Measurements from ENCODE around the gene ZBTB8A.
"Not testable (repeated sequence)": the region's sequence is repeated elsewhere in the genome, so short reads cannot be mapped to it uniquely, and the experiment has no call there.

Gene ZBTB8A

DNA sequence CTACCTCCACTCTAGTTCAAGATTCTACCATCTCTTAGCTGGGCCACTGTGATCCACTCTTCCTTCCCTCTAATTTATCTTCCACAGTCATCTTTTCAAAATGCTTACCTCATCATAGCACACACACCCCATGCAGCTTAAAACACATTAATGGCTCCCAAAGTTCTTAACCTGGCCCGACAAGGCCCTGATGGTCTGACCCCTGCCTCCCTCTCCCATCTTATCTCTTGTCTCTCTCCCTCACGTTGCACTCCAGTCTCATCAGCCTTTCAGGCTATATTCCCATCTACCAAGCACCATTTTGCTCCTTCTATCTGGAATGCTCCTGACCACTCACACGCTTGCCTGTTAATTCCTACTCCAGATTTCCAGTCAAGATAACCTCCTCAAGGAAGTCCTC, 2.5 kb upstream of the ZBTB8A start:
- FAIRE-seq = no peak

DNA sequence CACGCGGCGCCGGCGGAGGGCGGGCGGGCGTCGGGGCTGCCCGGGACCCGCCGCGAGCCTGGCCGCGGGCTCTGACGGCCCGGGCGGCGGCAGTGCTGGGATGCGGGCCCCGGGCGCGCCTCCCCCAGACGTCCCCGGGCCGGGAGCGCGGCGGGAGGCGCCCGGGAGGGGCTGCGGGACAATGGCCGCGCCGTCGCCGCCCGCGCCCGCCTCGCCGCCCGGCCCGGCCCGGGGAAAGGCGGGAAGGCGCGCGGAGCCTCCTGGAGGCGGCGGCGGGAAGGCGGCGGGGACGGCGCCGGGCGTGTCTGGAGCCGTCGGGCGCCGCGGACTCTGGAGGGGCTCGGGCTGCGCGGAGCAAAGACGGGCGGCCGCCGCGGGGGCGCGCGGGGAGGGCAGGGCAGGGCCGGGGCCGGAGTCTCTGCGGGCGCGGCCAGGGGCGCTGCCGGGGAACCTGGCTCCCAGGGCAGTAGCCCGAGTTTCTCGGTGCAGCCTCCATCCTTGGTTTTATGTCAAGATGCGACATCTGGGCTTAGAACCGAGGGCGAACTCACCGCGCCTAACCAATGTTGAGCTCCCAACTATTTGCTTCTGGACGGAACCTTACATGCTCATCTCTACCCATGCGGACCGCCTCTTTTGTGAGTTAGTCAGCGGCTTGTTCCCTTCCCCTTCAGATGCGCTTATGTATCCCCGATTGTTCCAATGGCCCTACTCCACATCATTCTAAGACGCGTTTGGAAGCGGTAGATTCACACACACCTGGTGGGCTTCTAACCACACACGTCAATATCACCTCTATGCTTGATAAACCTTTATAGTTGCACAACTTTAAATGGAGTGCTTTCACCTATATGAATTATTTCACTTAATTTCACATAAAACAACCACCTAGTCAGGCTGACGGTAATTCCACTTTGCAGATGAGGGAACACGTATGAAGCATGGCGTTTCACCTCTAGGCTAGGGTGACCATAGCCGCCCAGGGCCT, 651 bp downstream of the ZBTB8A start:
- no peak for FAIRE-seq
- DNase-seq (ENCODE audit: low spot score) = no peak

More for the DNA sequence above, 2.5 kb upstream of the ZBTB8A start:
- no peak for DNase-seq (ENCODE audit: low spot score)

DNA sequence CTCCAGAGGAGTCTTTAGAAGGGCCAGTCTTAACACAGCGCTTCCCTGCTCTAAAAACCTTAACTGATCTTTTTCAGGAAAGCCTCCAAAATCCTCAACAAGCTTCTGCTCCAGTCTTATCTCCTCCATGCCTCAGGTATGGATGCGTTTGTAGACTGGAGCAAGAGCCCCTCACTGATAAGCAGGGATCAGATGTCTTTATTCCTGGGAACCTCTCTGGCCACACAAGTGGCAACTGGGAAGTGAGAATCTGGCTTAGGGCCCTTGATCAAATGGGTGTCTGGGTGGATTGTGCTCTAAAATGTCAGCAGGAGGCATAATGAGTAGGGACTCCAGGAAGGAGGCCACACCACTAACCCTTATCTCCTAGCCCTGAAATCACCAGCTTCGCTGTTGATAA, 1.4 kb downstream of the ZBTB8A start:
- DNase-seq (ENCODE audit: low spot score) (no peak), FAIRE-seq (no peak)

DNA sequence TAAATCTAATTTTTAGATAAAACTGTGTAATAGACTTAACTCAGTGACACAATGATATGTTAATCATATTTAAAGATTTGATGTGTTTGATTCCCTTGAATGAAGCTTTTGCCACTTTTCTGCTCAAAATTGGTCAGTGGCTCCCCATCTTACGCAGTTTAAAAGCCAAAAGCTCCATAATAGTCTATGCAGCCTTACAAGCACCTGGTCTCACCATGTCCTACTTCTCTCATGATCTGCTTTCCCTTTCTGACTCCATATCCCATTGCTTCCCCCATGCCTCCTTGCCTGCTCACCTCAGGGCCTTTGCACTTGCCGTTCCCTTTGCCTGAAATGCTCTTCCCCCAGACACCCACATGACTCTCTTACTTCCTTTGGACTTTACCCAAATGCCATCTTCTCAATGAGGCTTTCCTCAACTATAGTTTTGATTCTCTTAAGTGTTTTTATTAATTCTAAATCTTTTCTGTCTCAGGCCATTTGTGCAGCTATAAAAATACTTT, 1.9 kb downstream of the ZBTB8A start:
- FAIRE-seq = no peak
- no peak for DNase-seq (ENCODE audit: low spot score)

DNA sequence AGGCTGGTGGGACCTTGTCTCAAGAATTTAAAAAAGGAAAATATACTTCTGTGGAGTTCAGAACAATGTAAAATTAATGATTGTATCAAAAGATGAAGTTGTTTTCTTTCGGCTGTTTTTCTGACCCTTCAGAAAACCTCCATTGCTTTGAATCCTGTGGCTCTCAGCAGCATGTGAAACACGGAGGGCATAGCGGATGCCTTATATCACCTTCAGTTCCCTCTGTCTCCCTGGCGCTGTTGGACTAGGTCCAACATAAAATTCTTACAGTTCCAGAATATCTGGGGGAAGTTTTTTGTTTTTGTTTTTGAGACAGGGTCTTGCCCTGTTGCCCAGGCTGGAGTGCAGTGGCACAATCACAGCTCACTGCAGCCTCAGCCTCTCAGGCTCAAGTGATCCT, 7.4 kb downstream of the ZBTB8A start:
- DNase-seq (ENCODE audit: low spot score) = no peak
- FAIRE-seq = no peak

DNA sequence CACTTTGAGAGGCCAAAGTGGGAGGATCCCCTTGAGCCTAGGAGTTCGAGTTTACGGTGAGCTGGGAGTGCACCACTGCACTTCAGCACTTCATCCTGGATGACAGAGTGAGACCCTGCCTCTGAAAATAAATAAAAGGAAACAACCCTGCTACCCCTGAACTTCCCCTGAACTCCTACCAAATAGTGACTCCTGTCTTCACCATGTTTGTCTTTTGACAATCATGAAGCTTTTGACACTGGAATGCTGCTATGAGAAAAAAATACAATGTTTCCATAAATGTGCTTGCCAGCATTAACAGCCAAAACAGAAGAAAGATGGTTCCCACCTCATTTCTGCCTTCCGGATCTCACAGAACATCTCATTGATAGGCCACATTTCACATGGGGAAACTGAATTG, 10.4 kb downstream of the ZBTB8A start:
- FAIRE-seq (no peak), DNase-seq (ENCODE audit: low spot score) (no peak)

DNA sequence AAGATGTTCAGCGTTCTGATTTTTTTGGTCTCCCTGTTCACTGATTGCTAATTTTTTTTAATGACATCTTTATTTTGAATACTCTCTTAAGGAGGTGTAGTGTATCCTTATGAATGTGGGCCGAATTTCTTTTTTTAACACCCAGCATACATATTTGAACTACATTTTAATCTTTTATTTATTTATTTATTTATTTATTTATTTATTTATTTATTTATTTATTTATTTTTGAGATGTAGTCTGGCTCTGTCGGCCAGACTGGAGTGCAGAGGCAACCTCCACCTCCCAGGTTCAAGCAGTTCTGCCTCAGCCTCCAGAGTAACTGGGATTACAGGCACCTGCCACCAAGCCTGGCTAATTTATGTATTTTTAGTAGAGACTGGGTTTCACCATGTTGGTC, 15.1 kb downstream of the ZBTB8A start:
- FAIRE-seq = no peak
- no peak for DNase-seq (ENCODE audit: low spot score)

DNA sequence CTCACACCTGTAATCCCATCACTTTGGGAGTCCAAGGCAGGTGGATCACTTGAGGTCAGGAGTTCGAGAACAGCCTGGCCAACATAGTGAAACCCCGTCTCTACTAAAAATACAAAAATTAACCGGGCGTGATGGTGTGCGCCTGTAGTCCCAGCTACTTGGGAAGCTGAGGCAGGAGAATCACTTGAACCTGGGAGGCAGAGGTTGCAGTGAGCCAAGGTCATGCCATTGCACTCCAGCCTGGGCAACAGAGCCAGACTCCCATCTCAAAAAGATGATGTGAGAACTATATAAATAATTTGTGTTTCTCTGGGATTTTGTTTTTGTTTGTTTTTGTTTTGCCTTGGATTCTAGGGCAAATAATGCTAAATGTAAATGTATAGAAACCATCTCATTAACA, 17.8 kb downstream of the ZBTB8A start:
- DNase-seq (ENCODE audit: low spot score); FAIRE-seq: not testable (repeated sequence)

DNA sequence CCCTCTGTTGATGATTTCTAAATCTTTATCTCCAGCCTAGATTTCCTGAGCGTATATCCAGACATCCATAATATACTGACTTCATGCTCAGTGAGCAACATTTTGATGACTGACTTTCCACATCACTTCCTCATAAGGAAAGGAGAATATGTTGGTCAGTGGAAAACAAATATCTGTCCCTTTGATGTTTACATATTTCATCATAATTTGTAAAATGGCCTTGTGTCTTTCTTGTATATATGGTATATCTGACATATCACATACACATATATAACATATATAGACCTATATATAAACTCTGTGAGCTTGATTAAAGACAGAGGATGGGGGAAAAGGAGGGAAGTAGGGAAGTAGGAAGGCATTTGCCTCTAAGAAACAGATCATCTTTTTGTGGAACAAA, 18.6 kb downstream of the ZBTB8A start:
- DNase-seq (ENCODE audit: low spot score) (no peak), FAIRE-seq (no peak)

DNA sequence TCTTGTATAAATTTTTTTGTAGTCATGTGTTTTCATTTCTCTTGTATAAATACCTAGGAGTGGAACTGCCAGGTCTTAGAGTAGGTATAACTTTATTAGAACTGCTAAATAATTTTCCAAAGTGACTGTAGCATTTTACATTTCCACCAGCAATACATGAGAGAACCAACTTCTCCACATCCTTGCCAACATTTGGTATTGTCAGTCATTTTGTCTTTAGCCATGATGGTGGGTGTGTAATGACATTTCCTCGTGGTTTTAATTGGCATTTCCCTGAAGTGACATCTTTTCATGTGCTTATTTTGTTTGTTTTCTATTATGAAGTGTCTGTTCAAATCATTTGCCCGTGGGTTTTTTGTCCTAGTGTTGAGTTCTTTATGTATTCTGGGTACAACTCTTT, 29.7 kb downstream of the ZBTB8A start:
- no peak for DNase-seq (ENCODE audit: low spot score)
- no peak for FAIRE-seq

DNA sequence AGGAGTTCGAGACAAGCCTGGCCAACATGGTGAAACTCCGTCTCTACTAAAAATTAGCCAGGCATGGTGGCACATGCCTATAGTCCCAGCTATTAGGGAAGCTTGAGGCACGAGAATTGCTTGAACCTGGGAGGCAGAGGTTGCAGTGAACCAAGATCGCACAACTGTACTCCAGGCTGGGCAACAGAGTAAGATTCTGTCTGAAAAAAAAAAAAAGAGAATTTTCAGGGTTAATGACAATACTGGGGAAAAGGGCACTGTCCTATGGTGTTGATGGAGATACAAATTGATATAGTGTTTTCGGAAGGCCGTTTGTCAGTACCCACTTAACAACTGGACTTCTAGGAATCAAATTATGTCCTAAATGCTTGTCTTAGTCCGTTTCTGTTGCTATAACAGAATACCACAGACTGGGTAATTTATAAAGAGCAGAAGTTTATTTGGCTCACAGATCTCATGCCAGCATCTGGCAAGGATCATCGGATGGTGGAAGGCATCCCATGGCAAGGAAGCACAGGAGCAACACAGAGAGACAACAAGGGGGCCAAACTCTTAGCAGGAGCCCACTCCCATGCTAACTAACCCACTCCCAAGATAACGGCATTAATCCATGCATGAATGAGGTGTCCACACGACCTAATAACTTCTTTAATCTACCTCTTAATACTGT, 41.3 kb downstream of the ZBTB8A start:
- DNase-seq (ENCODE audit: low spot score) (no peak), FAIRE-seq (no peak)

DNA sequence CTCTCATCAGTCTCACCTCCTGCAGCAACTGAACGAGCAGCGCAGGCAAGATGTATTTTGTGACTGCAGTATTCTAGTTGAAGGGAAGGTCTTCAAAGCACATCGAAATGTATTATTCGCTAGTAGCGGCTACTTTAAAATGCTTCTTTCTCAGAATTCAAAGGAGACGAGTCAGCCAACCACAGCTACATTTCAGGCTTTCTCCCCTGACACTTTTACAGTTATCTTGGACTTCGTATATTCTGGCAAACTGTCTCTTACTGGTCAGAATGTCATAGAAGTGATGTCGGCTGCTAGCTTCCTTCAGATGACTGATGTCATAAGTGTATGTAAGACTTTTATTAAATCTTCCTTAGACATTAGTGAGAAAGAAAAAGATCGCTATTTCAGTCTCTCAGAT, 53.7 kb downstream of the ZBTB8A start:
- DNase-seq (ENCODE audit: low spot score) (no peak), FAIRE-seq (no peak)

DNA sequence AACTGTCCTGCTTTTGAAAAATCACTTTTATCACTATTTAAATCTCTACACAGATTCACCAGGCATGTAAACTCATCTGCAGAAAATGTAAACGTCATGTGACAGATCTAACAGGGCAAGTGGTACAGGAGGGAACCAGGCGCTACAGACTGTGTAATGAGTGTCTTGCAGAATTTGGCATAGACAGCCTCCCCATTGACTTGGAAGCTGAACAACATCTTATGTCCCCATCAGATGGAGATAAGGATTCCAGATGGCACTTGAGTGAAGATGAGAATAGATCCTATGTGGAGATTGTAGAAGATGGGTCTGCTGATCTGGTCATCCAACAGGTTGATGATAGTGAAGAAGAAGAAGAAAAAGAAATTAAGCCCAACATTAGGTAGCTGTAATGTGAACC, 60.8 kb downstream of the ZBTB8A start:
- FAIRE-seq = no peak

DNA sequence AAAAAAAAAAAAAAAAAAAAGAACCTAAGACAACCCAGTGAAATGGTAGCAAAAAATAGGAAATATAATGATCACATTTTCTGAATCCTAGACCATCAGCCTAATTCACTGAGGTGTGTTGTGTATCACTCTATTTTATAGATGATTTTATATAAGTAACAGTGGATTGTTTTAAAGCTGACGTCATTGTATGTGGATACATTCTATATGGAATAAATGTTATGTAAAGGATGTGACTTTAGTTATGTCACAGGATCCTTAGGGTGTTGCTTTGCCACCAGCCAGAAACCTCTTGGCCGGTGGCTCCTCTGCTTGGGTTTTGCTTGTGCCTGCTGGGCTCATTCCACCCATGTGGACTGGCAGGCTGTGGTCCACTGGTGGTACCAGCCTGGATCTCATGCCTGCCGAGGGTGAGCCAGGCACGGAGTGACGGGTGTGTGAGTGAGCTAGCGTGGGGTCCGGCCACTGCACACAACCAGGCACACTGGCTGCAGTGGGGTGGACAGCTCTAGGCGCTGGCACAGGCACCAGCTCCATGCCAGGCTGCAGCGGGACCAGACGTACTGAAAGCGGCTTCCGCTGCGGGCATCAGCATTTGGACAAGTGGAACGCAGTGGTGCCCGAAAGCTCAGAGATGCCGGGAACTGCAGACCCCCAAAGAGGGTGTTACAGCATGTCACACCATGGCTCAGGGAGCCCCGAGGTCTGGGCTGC, 66.6 kb downstream of the ZBTB8A start:
- FAIRE-seq (no peak), DNase-seq (ENCODE audit: low spot score) (no peak)

More for the DNA sequence above, 60.8 kb downstream of the ZBTB8A start:
- no peak for DNase-seq (ENCODE audit: low spot score)

DNA sequence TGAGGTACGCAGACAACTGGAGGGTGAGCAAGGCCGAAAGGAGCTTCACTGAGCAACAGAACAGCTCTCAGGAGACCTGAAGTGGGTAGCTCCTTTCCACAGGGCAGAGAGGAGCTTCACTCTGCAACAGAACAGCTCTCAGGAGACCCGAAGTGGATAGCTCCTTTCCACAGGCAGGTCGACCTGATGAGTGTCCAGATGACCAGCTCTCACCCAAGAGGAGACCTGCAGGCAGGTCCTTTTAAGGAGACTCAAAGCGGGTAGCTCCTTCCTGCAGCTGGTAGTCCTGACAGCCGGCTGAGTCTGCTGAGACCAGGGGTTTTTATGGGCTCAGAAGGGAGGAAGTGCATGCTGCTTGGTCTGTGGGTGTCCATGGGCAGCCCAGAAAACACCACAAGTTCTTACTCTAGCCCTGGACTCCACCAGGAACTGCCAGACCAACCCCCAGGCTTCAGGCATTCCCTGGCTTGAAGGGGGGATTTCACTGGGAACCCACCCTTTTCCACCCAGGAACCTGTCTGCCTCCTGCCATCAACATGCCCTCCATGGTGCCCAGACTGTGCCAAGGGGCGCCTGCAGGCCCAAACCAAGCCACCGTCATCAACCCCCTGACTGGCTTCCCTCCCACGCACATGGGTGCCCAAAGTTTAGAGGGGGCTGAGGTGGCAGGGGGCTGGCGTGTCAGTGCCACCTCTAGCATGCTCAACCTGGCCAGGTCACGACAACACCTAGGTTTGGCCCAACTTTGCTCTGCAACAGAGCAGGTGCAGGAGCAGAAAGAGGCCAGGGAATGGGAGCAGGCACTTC, 67.5 kb downstream of the ZBTB8A start:
- DNase-seq (ENCODE audit: low spot score) (no peak), FAIRE-seq (no peak)

DNA sequence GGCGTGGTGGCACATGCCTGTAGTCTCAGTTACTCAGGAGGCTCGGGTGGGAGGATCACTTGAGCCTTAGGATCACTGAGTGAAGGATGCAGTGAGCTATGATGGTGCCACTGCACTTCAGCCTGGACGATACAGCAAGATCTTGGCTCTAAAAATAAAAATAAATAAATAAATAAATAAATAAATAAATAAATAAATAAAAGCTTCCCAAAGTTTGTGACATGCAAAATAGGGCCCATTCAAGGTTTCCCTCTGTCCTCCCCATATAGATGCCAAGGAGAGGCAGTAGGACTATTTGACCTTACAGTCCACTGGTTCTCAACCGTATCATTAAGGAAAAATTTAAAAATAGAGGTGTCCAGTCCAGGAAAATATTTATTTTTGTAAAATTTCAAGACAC, 70.0 kb downstream of the ZBTB8A start:
- FAIRE-seq (no peak), DNase-seq (ENCODE audit: low spot score) (no peak)

DNA sequence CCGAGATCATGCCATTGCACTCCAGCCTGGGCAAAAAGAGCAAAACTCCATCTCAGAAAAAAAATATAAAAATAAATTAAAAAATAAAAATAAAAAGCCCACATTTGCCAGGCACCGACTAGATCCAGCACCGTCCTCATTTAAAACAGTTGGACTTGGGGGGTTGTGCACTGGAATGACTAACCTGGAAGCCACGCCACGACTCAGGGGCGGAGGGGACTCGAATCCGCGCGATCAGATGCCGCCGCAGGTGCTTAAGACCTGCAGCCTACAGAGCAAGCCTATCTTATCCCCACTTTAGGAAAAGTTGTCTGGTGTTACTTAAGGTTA, 72.6 kb downstream of the ZBTB8A start:
- DNase-seq (ENCODE audit: low spot score) = no peak
- no peak for FAIRE-seq

DNA sequence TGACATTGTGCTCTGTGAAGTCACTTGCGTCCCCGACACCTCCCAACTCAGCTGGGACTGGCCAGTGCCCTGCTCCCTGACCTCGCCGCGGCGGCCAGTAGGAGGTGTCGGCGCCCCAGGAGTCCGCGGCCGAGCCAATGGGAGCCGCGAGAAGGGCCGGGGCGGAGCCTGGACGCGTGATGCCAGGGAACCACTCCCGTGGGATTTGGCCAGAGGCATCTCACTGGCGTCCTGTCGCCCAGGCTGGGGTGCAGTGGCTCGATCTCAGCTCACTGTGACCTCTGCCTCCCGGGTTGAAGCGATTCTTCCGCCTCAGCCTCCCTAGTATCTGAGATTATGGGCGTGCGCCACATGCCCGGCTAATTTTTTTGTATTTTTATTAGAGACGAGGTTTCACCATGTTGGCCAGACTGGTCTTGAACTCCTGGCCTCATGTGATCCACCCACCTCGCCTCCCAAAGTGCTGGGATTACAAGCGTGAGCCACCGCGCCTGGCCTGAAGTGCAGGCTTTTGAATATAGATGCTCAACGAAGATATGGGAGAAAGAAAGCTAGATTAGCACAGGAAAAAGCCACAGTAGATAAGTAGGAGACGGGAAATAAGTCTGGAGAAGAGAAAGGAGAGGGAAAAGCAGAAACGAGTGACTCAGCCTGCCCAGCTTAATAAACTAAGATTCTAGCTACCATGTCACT, 73.1 kb downstream of the ZBTB8A start:
- DNase-seq (ENCODE audit: low spot score) (peak; percentile 38), FAIRE-seq (no peak)

DNA sequence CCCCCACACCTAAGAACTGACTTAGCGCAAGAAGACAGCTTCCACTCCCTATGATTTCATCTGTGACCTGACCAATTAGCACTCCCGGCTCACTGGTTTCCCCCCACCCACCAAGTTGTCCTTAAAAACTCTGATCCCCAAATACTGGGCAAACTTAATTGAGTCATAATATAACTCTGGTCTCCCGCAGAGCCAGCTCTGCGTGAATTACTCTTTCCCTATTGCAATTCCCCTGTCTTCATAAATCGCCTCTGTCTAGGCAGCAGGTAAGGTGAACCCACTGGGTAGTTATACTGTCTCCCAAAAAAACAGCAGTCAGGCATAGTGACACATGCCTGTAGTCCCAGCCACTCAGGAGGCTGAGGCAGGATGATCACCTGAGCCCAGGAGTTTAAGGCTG, 74.2 kb downstream of the ZBTB8A start:
- no peak for FAIRE-seq

DNA sequence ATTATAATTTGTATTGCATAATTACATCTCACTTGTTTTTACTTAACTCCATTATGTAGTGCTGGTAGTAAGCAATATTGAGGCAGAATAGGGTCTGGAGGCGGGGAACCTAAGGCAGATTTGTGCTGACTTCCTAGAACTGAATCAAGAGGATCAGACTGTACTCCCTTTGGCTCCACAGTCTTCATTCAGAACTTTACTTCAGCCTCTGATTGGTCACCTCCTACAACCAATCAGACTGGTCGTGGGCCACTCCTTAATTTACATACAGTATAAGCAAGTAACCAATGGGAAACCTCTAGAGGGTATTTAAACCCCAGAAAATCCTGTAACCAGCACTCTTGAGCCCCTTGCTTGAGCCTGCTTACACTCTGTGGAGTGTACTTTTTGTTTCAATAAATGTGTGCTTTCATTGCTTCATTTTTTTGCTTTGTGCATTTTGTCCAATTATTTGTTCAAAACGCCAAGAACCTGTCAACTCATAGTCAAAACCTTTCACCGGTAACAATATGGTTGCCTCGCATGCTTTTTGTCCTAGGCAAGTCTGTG, 79.5 kb downstream of the ZBTB8A start:
- FAIRE-seq = no peak

More for the DNA sequence above, 74.2 kb downstream of the ZBTB8A start:
- no peak for DNase-seq (ENCODE audit: low spot score)

More for the DNA sequence above, 79.5 kb downstream of the ZBTB8A start:
- no peak for DNase-seq (ENCODE audit: low spot score)
